Uterus (tissue), 2 donors: ENCODE data around the gene CBX8.

Source experiments
- POLR2A ChIP-seq, 2 donors: fragments of 450-650 bp; IDR thresholded peaks; one replicate each; pipeline ENCODE4 v1.6.1; 2016; ENCODE audit warnings: antibody characterized with exemption in 2 of 2, mild to moderate bottlenecking in 1 of 2, moderate library complexity in 1 of 2
- TF ChIP-seq, protein P1 (sequence below), 4 experiments: fragments of 200-600 bp in 2 of 4; fragments of 450-650 bp in 2 of 4; sonication (generic) in 2 of 4; IDR thresholded peaks; one replicate each; pipeline ENCODE4 v1.5.1; 2016 to 2019; ENCODE audit warnings: antibody characterized with exemption in 4 of 4, mild to moderate bottlenecking in 2 of 4, moderate library complexity in 1 of 4

DNA sequence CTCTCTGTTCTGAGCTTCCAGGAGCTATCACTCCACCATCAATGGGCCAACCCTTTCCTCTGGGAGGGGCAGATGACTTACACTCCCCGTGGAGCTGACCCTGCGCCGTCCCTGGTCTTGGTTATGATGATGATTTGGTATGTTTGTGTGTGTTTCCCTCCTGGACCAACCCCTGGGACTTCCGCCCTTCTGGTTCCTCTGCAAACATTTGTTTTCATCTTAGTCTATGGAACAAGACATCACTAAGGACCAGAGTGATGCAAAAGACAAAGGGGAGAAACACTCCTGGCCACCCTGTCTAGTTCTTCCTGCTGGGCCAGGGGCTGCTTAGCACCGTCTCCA lies 28.7 kb upstream of the CBX8 start:
- TF ChIP-seq, protein P1, sequence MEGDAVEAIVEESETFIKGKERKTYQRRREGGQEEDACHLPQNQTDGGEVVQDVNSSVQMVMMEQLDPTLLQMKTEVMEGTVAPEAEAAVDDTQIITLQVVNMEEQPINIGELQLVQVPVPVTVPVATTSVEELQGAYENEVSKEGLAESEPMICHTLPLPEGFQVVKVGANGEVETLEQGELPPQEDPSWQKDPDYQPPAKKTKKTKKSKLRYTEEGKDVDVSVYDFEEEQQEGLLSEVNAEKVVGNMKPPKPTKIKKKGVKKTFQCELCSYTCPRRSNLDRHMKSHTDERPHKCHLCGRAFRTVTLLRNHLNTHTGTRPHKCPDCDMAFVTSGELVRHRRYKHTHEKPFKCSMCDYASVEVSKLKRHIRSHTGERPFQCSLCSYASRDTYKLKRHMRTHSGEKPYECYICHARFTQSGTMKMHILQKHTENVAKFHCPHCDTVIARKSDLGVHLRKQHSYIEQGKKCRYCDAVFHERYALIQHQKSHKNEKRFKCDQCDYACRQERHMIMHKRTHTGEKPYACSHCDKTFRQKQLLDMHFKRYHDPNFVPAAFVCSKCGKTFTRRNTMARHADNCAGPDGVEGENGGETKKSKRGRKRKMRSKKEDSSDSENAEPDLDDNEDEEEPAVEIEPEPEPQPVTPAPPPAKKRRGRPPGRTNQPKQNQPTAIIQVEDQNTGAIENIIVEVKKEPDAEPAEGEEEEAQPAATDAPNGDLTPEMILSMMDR (IDR thresholded peaks at IDR 0.05): no peak
- no peak for TF ChIP-seq POLR2A (IDR thresholded peaks at IDR 0.05)
